A549 (cell line): ENCODE measurements around the gene CGREF1. TPM values are rescaled to one million over a fixed set of nuclear protein-coding genes. Genes with fewer than 3 reads are reported as not detected.

Experiments
- ATAC-seq, 2 experiments: fragments of 200-7000 bp in 1 of 2; fragments of >200 bp in 1 of 2; cut with Nextera tagmentation in 1 of 2; cut with Tn5 transposase in 1 of 2; 3 replicates each; pipeline versions ENCODE4 v1.8.0 to v1.9.1; 2018 to 2020; ENCODE audit warnings: mild to moderate bottlenecking in 1 of 2, moderate library complexity in 1 of 2
- CTCF ChIA-PET: fragments of 300-600 bp; sonication (Branson Sonifier 250); formaldehyde crosslinking; extraction: SDS; loops from one replicate; lab custom pipeline; 2021; ENCODE audit warnings: antibody characterized with exemption, inconsistent platforms; lab: Yijun Ruan, JAX
- POLR2A ChIA-PET: fragments of 350-600 bp; formaldehyde crosslinking; extraction: SDS; loops from one replicate; lab custom pipeline; 2021; ENCODE audit warnings: antibody characterized with exemption, inconsistent platforms; lab: Yijun Ruan, JAX
- DNase-seq, 2 experiments: peaks; one replicate each; pipeline versions ENCODE4 v3.0.0 to v3.0.0-alpha.2; 2011 to 2016; ENCODE audit warnings: low read depth in 1 of 2, low spot score in 1 of 2
- FAIRE-seq: peaks from 2 replicates; lab custom pipeline; 2011; peaks lifted over from hg19 to GRCh38; lab: Jason Lieb, UNC
- H3K27ac ChIP-seq, 2 experiments: fragments of >200 bp; sonication (Bioruptor Twin); formaldehyde crosslinking; 3 replicates each; pipeline ENCODE4 v1.5.1; 2016 to 2017
- H3K4me1 ChIP-seq: fragments of >200 bp; sonication (Bioruptor Twin); formaldehyde crosslinking; 3 replicates; pipeline ENCODE4 v1.6.1; 2016
- H3K4me2 ChIP-seq: fragments of >200 bp; sonication (Bioruptor Twin); formaldehyde crosslinking; 3 replicates; pipeline ENCODE4 v1.6.1; 2016
- H3K4me3 ChIP-seq: fragments of >200 bp; sonication (Bioruptor Twin); formaldehyde crosslinking; 3 replicates; pipeline ENCODE4 v1.5.1; 2016
- H3K9me3 ChIP-seq: fragments of >200 bp; sonication (Bioruptor Twin); formaldehyde crosslinking; 3 replicates; pipeline ENCODE4 v1.6.1; 2016
- BCL3 ChIP-seq: fragments of >200 bp; sonication (Bioruptor Twin); formaldehyde crosslinking; IDR thresholded peaks from 3 replicates; pipeline ENCODE4 v1.6.1; 2016
- BHLHE40 ChIP-seq: IDR thresholded peaks from 2 replicates; pipeline ENCODE4 v1.6.1; 2012; ENCODE audit warnings: low read depth, low read length, inconsistent platforms
- CBX8 ChIP-seq: fragments of 200-600 bp; sonication (generic); IDR thresholded peaks from 2 replicates; pipeline ENCODE4 v1.6.1; 2016
- CHD2 ChIP-seq: fragments of 150-350 bp; IDR thresholded peaks from 2 replicates; pipeline ENCODE4 v1.6.1; 2014; ENCODE audit warnings: low read length; ENCODE audit not compliant: partially characterized antibody
- EHF ChIP-seq: fragments of 250-450 bp; sonication (Bioruptor Pico); IDR thresholded peaks from 2 replicates; pipeline ENCODE4 v1.5.0; 2020; ENCODE audit warnings: mild to moderate bottlenecking
- EHMT2 ChIP-seq: fragments of 200-600 bp; sonication (generic); IDR thresholded peaks from 2 replicates; pipeline ENCODE4 v1.6.1; 2016; ENCODE audit warnings: antibody characterized with exemption, low read depth, mild to moderate bottlenecking, moderate library complexity
- ESRRA ChIP-seq: fragments of 150-350 bp; IDR thresholded peaks from 2 replicates; pipeline ENCODE4 v1.6.1; 2014; ENCODE audit warnings: mild to moderate bottlenecking, low read length, borderline replicate concordance
- FOSL2 ChIP-seq, 2 experiments: fragments of 450-650 bp in 1 of 2; fragments of >200 bp in 1 of 2; sonication (Bioruptor Twin) in 1 of 2; formaldehyde crosslinking; IDR thresholded peaks; 2 replicates each; pipeline versions ENCODE4 v1.5.0 to v1.6.1; 2016 to 2020; ENCODE audit warnings: mild to moderate bottlenecking in 1 of 2, moderate library complexity in 1 of 2
- HDAC2 ChIP-seq: fragments of 200-600 bp; sonication (generic); IDR thresholded peaks from 2 replicates; pipeline ENCODE4 v1.6.1; 2016
- HEYL ChIP-seq: fragments of 250-450 bp; sonication (Bioruptor Pico); IDR thresholded peaks from 2 replicates; pipeline ENCODE4 v1.8.0; 2021; ENCODE audit warnings: mild to moderate bottlenecking, moderate library complexity
- HMGXB4 ChIP-seq: fragments of 250-450 bp; sonication (Bioruptor Pico); IDR thresholded peaks from 2 replicates; pipeline ENCODE4 v1.5.0; 2021; ENCODE audit warnings: mild to moderate bottlenecking, moderate library complexity, borderline replicate concordance
- HOXA7 ChIP-seq: fragments of 250-450 bp; sonication (Bioruptor Pico); IDR thresholded peaks from 2 replicates; pipeline ENCODE4 v1.5.0; 2020; ENCODE audit warnings: mild to moderate bottlenecking, moderate library complexity
- HOXB13 ChIP-seq: fragments of 250-450 bp; sonication (Bioruptor Pico); IDR thresholded peaks from 2 replicates; pipeline ENCODE4 v1.5.0; 2020; ENCODE audit warnings: low read depth, mild to moderate bottlenecking, moderate library complexity
- HOXB5 ChIP-seq: fragments of 250-450 bp; sonication (Bioruptor Pico); IDR thresholded peaks from 2 replicates; pipeline ENCODE4 v1.5.0; 2020; ENCODE audit warnings: mild to moderate bottlenecking, moderate library complexity
- JUN ChIP-seq, 2 experiments: fragments of >200 bp; sonication (Bioruptor Twin); formaldehyde crosslinking; IDR thresholded peaks; 2 replicates in 1 of 2; 3 replicates in 1 of 2; pipeline ENCODE4 v1.6.1; 2016 to 2017
- KDM5A ChIP-seq: fragments of 200-600 bp; sonication (generic); IDR thresholded peaks from 2 replicates; pipeline ENCODE4 v1.6.1; 2016; ENCODE audit warnings: antibody characterized with exemption, mild to moderate bottlenecking
- MAFK ChIP-seq: fragments of 450-650 bp; IDR thresholded peaks from 2 replicates; pipeline ENCODE4 v1.6.1; 2014; ENCODE audit not compliant: partially characterized antibody
- MYC ChIP-seq: IDR thresholded peaks from 2 replicates; pipeline ENCODE4 v1.6.1; 2012; ENCODE audit warnings: mild to moderate bottlenecking, inconsistent platforms, low read length, improper control_type of control experiment, borderline replicate concordance
- NPAS2 ChIP-seq: fragments of 250-450 bp; sonication (Bioruptor Pico); IDR thresholded peaks from 2 replicates; pipeline ENCODE4 v1.8.0; 2022; ENCODE audit warnings: mild to moderate bottlenecking, moderate library complexity, borderline replicate concordance
- PHF8 ChIP-seq: fragments of 200-600 bp; sonication (generic); IDR thresholded peaks from 2 replicates; pipeline ENCODE4 v1.6.1; 2016; ENCODE audit warnings: low read depth, mild to moderate bottlenecking, antibody characterized with exemption, moderate library complexity, borderline replicate concordance
- POLR2A ChIP-seq: IDR thresholded peaks from 2 replicates; pipeline ENCODE4 v1.6.1; 2012; ENCODE audit warnings: mild to moderate bottlenecking, low read length
- POLR2AphosphoS2 ChIP-seq: conservative IDR thresholded peaks from 2 replicates; pipeline ENCODE4 v1.6.1; 2012; ENCODE audit warnings: low read length, improper control_type of control experiment, inconsistent platforms
- RCOR1 ChIP-seq: fragments of 150-350 bp; IDR thresholded peaks from 2 replicates; pipeline ENCODE4 v1.6.1; 2014; ENCODE audit warnings: antibody characterized with exemption, low read length, low read depth
- RFX5 ChIP-seq: fragments of 450-650 bp; IDR thresholded peaks from 2 replicates; pipeline ENCODE4 v1.7.1; 2014; ENCODE audit warnings: antibody characterized with exemption, mild to moderate bottlenecking, moderate library complexity
- SMC3 ChIP-seq: fragments of >200 bp; sonication (Bioruptor Twin); formaldehyde crosslinking; IDR thresholded peaks from 3 replicates; pipeline ENCODE4 v1.6.1; 2018; ENCODE audit warnings: inconsistent platforms
- TP53 ChIP-seq: fragments of 250-450 bp; sonication (Bioruptor Pico); IDR thresholded peaks from 2 replicates; pipeline ENCODE4 v1.5.0; 2021; ENCODE audit warnings: mild to moderate bottlenecking, moderate library complexity
- ZSCAN20 ChIP-seq: fragments of 250-450 bp; sonication (Bioruptor Pico); IDR thresholded peaks from 2 replicates; pipeline ENCODE4 v1.8.0; 2022; ENCODE audit warnings: mild to moderate bottlenecking, moderate library complexity
- WGBS: methylation state at CpG from one replicate; pipeline ENCODE4 v1.1.6; 2017; ENCODE audit errors: missing lambda C conversion rate; 5-methylcytosine and 5-hydroxymethylcytosine counted together
- polyA plus RNA-seq, 4 experiments: library from polyadenylated mRNA; depleted of rRNA in 3 of 4; stranded (reverse); fragments of >200 nt; fragmentation: RNase III in 1 of 4; extraction: RNeasy Plus Mini Kit Qiagen cat#74134 plus additional on column Dnase treatment in 1 of 4; gene quantifications; 2 replicates in 3 of 4; 3 replicates in 1 of 4; pipeline ENCODE4 v1.2.3, GENCODE V29; 2011 to 2017
- TF ChIP-seq, protein P1 (sequence below): fragments of >200 bp; sonication (Bioruptor Twin); formaldehyde crosslinking; IDR thresholded peaks from 3 replicates; pipeline ENCODE4 v1.5.1; 2016
- TF ChIP-seq, protein P2 (sequence below): fragments of 200-600 bp; sonication (generic); IDR thresholded peaks from 2 replicates; pipeline ENCODE4 v1.6.1; 2016; ENCODE audit warnings: antibody characterized with exemption, mild to moderate bottlenecking, moderate library complexity
- TF ChIP-seq, protein P3 (sequence below): IDR thresholded peaks from 2 replicates; pipeline ENCODE4 v1.6.1; 2012
- TF ChIP-seq, protein P4 (sequence below): fragments of 150-350 bp; IDR thresholded peaks from 2 replicates; pipeline ENCODE4 v1.6.1; 2014; ENCODE audit warnings: low read depth, mild to moderate bottlenecking, low read length

The CGREF1 gene
- polyA plus RNA-seq, 2 of the 4 experiments (the other 2 are of a cell fraction): 5.1 to 5.8 TPM

GRCh38 chr2:27071277-27071989 is 47.5 kb downstream of the CGREF1 start, which contains the start of gene OST4:
OST4 (minus strand) TSS chr2:27071654.
- H3K9me3 ChIP-seq: no peaks in the 10 kb centered on the region
- peak within 1 kb of the TSS; percentile 88 to 93 for H3K27ac ChIP-seq
- DNase-seq (peak; percentile 93 to 97), ATAC-seq (peak; percentile 90 to 96), FAIRE-seq (no peak)
- ChIA-PET CTCF (interaction anchor here (0.6 to 18.7 kb wide), 7 partner anchors 13 to 252 kb away, joined by 3 to 253 read pairs (median 4); partner anchors contain the start of genes AGBL5, EMILIN1, KHK and MPV17), POLR2A (interaction anchor here (0.6 to 2.0 kb wide), 12 partner anchors 9 to 222 kb away, joined by 3 to 37 read pairs (median 4); partner anchors contain the start of genes AGBL5, KHK and PREB)
- H3K4me1 ChIP-seq: peaks cover 19% of the 10 kb centered on the region
- WGBS: under 1% methylated on average over 38 of the region's 86 CpGs
- H3K4me3 ChIP-seq: peak within 1 kb of the TSS; percentile 92
- peak within 1 kb of the TSS; percentile 94 for H3K4me2 ChIP-seq
- no peak for TF ChIP-seq RCOR1
- no peak for TF ChIP-seq EHMT2
- no peak for TF ChIP-seq HOXA7 (CRISPR knock-in tag)
- TF ChIP-seq CHD2: no peak
- no peak for TF ChIP-seq HEYL (CRISPR knock-in tag)
- TF ChIP-seq POLR2A: peak; percentile 67
- 0 out of 2 replicates have a peak, but pooled peaks have one; percentile 26 for TF ChIP-seq MYC
- TF ChIP-seq BCL3: peak; percentile 98
- TF ChIP-seq, protein P1, sequence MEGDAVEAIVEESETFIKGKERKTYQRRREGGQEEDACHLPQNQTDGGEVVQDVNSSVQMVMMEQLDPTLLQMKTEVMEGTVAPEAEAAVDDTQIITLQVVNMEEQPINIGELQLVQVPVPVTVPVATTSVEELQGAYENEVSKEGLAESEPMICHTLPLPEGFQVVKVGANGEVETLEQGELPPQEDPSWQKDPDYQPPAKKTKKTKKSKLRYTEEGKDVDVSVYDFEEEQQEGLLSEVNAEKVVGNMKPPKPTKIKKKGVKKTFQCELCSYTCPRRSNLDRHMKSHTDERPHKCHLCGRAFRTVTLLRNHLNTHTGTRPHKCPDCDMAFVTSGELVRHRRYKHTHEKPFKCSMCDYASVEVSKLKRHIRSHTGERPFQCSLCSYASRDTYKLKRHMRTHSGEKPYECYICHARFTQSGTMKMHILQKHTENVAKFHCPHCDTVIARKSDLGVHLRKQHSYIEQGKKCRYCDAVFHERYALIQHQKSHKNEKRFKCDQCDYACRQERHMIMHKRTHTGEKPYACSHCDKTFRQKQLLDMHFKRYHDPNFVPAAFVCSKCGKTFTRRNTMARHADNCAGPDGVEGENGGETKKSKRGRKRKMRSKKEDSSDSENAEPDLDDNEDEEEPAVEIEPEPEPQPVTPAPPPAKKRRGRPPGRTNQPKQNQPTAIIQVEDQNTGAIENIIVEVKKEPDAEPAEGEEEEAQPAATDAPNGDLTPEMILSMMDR: no peak
- TF ChIP-seq, protein P2, sequence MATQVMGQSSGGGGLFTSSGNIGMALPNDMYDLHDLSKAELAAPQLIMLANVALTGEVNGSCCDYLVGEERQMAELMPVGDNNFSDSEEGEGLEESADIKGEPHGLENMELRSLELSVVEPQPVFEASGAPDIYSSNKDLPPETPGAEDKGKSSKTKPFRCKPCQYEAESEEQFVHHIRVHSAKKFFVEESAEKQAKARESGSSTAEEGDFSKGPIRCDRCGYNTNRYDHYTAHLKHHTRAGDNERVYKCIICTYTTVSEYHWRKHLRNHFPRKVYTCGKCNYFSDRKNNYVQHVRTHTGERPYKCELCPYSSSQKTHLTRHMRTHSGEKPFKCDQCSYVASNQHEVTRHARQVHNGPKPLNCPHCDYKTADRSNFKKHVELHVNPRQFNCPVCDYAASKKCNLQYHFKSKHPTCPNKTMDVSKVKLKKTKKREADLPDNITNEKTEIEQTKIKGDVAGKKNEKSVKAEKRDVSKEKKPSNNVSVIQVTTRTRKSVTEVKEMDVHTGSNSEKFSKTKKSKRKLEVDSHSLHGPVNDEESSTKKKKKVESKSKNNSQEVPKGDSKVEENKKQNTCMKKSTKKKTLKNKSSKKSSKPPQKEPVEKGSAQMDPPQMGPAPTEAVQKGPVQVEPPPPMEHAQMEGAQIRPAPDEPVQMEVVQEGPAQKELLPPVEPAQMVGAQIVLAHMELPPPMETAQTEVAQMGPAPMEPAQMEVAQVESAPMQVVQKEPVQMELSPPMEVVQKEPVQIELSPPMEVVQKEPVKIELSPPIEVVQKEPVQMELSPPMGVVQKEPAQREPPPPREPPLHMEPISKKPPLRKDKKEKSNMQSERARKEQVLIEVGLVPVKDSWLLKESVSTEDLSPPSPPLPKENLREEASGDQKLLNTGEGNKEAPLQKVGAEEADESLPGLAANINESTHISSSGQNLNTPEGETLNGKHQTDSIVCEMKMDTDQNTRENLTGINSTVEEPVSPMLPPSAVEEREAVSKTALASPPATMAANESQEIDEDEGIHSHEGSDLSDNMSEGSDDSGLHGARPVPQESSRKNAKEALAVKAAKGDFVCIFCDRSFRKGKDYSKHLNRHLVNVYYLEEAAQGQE: no peak
- TF ChIP-seq ESRRA: no peak
- no peak for TF ChIP-seq NPAS2 (CRISPR knock-in tag)
- TF ChIP-seq, protein P3, sequence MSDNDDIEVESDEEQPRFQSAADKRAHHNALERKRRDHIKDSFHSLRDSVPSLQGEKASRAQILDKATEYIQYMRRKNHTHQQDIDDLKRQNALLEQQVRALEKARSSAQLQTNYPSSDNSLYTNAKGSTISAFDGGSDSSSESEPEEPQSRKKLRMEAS: peak; percentile 87
- no peak for TF ChIP-seq CBX8
- no peak; the same call in 2 of the 3 replicates for TF ChIP-seq SMC3
- no peak for TF ChIP-seq BHLHE40
- TF ChIP-seq MAFK: no peak
- TF ChIP-seq HMGXB4 (CRISPR knock-in tag): no peak
- no peak for TF ChIP-seq HDAC2
- no peak for TF ChIP-seq RFX5
- TF ChIP-seq HOXB13 (CRISPR knock-in tag): no peak
- no peak for TF ChIP-seq HOXB5
- TF ChIP-seq, protein P4, sequence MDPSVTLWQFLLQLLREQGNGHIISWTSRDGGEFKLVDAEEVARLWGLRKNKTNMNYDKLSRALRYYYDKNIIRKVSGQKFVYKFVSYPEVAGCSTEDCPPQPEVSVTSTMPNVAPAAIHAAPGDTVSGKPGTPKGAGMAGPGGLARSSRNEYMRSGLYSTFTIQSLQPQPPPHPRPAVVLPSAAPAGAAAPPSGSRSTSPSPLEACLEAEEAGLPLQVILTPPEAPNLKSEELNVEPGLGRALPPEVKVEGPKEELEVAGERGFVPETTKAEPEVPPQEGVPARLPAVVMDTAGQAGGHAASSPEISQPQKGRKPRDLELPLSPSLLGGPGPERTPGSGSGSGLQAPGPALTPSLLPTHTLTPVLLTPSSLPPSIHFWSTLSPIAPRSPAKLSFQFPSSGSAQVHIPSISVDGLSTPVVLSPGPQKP: no peak
- no peak for TF ChIP-seq TP53 (CRISPR knock-in tag)
- no peak for TF ChIP-seq FOSL2 (IDR thresholded peaks at IDR 0.05)
- TF ChIP-seq FOSL2 (CRISPR knock-in tag; IDR thresholded peaks at IDR 0.05): no peak
- TF ChIP-seq ZSCAN20 (CRISPR knock-in tag): no peak
- TF ChIP-seq EHF (CRISPR knock-in tag): no peak
- peak; percentile 66 for TF ChIP-seq KDM5A
- TF ChIP-seq JUN (IDR thresholded peaks at IDR 0.05): peak; percentile 85 to 97; a peak in 4 of 5 replicates
- no peak for TF ChIP-seq POLR2AphosphoS2
- peak; percentile 89; the same call in 1 of the 2 replicates for TF ChIP-seq PHF8
